ENCODE results near the gene ZNF518A. TPM values are rescaled to one million over a fixed set of nuclear protein-coding genes. Genes with fewer than 3 reads are reported as not detected.

The ZNF518A gene
- total and polyA plus RNA-seq, 2 of the 8 experiments (the other 6 are each of a cell fraction or from before 2014, with no cell fraction given) = 6.6 to 34.8 TPM

GRCh38 chr10:96133135-96133534 lies 3.0 kb downstream of the ZNF518A start:
- no peak overlapping the region for H3K27ac ChIP-seq (ENCODE audit: low read depth, low read length)
- no peak overlapping the region for H3K4ac ChIP-seq (replicated peaks; ENCODE audit: insufficient read length, low read depth, low read length)
- H3K18ac ChIP-seq (ENCODE audit: extremely low read depth, low read length) = no peak overlapping the region
- no peak overlapping the region for H4K91ac ChIP-seq (replicated peaks; ENCODE audit: insufficient read length, low read length)
- DNase-seq (ENCODE audit: low read depth in 1 of 2, low spot score in 2 of 2) (no peak), FAIRE-seq (no peak)
- H3K9me3 ChIP-seq (ENCODE audit: insufficient read depth in 2 of 2, low read depth in 1 of 2, low read length in 1 of 2) = no peaks in the 10 kb centered on the region
- H4K8ac ChIP-seq (ENCODE audit: extremely low read depth, insufficient read depth, low read length) = no peak overlapping the region
- TF ChIP-seq E2F6 (IDR thresholded peaks at IDR 0.05) (no peak), ZNF274 (IDR thresholded peaks at IDR 0.05; ENCODE audit: borderline replicate concordance, extremely low read depth, low read length) (no peak)
- no peak overlapping the region for H2BK12ac ChIP-seq (ENCODE audit: low read depth, low read length)
- no peak overlapping the region for H2BK120ac ChIP-seq (replicated peaks; ENCODE audit: low read depth, low read length)
- H3K79me2 ChIP-seq (ENCODE audit: control insufficient read depth in 1 of 2, insufficient read depth in 2 of 2, low read length in 2 of 2) = peaks cover 0 to 32% of the 10 kb centered on the region in 2 experiments; a peak in 2 of 4 replicates
- ChIA-PET POLR2A (ENCODE audit: partially characterized antibody) (interaction anchor here (0.6 to 1.2 kb wide), 2 partner anchors 15 to 127 kb away, joined by 3 to 5 read pairs; no protein-coding TSS in a partner anchor), CTCF (ENCODE audit: partially characterized antibody) (interaction anchor here (1.3 kb wide), 1 partner anchor 202 kb away, joined by 4 read pairs; no protein-coding TSS in a partner anchor)
- no peak overlapping the region for H3K23ac ChIP-seq (ENCODE audit: insufficient read length)
- no peak overlapping the region for H2AFZ ChIP-seq (ENCODE audit: low read length)
- no peaks in the 10 kb centered on the region for H3K27me3 ChIP-seq (replicated peaks in 1 of 4; ENCODE audit: control insufficient read depth in 3 of 4, extremely low read depth in 1 of 4, insufficient read depth in 3 of 4, low read length in 3 of 4)
- H3K79me1 ChIP-seq (ENCODE audit: low read depth, low read length) = no peaks in the 10 kb centered on the region
- H3K36me3 ChIP-seq (ENCODE audit: control insufficient read depth in 2 of 4, insufficient read depth in 4 of 4, low read length in 3 of 4) = peaks cover 6 to 48% (median 20%) of the 10 kb centered on the region in 4 experiments; a peak in 5 of 8 replicates
- H3K4me1 ChIP-seq (replicated peaks in 1 of 4; ENCODE audit: control insufficient read depth in 3 of 4, insufficient read depth in 4 of 4, low read length in 3 of 4) = peaks cover 0 to 6% (median 2%) of the 10 kb centered on the region in 4 experiments; a peak in 2 of 7 replicates
- no peak overlapping the region for H3K4me3 ChIP-seq (ENCODE audit: extremely low read depth in 1 of 4, insufficient read depth in 2 of 4, low read depth in 3 of 4, low read length in 4 of 4)
- no peak overlapping the region for H2AK5ac ChIP-seq (ENCODE audit: low read depth, low read length)
- H3K56ac ChIP-seq (replicated peaks; ENCODE audit: insufficient read length, low read depth, low read length) = no peak overlapping the region
- no peak overlapping the region for H2BK5ac ChIP-seq (ENCODE audit: low read depth, low read length)
- no peak overlapping the region for H4K5ac ChIP-seq (ENCODE audit: insufficient read length, low read depth, low read length)
- no peak overlapping the region for H2BK20ac ChIP-seq (ENCODE audit: low read length)
- H3K14ac ChIP-seq (ENCODE audit: insufficient read length) = no peak overlapping the region
- no peak overlapping the region for H2BK15ac ChIP-seq (ENCODE audit: low read length)
- peaks cover 2% of the 10 kb centered on the region for H3K23me2 ChIP-seq (ENCODE audit: low read depth, low read length)
- no peak overlapping the region for H3K4me2 ChIP-seq (ENCODE audit: insufficient read depth in 1 of 2, low read depth in 2 of 2, low read length in 2 of 2)
- no peak overlapping the region for H3K9ac ChIP-seq (replicated peaks in 1 of 4; ENCODE audit: extremely low read depth in 1 of 4, low read depth in 3 of 4, low read length in 3 of 4)
- H4K20me1 ChIP-seq (replicated peaks in 1 of 2; ENCODE audit: control insufficient read depth in 1 of 2, insufficient read depth in 2 of 2, low read length in 2 of 2) = peaks cover 0 to 3% of the 10 kb centered on the region in 2 experiments

Data from H1 (cell line).